Left ventricle myocardium inferior (tissue), 1 donor: ENCODE measurements around the gene GPC6. TPM values are rescaled to one million over a fixed set of nuclear protein-coding genes. Genes with fewer than 3 reads are reported as not detected.

Experiments
- DNase-seq: peaks from one replicate; pipeline ENCODE4 v3.0.0-alpha.2; 2020
- H3K27ac ChIP-seq: fragments of 200-600 bp; replicated peaks from 2 replicates; pipeline ENCODE4 v1.8.0; 2021
- H3K27me3 ChIP-seq: fragments of 200-600 bp; 2 replicates; pipeline ENCODE4 v1.8.0; 2021; ENCODE audit warnings: low read depth
- H3K36me3 ChIP-seq: fragments of 200-600 bp; 2 replicates; pipeline ENCODE4 v1.8.0; 2021
- H3K4me1 ChIP-seq: fragments of 200-600 bp; 2 replicates; pipeline ENCODE4 v1.8.0; 2021
- H3K4me3 ChIP-seq: fragments of 200-600 bp; 2 replicates; pipeline ENCODE4 v1.8.0; 2021; ENCODE audit warnings: mild to moderate bottlenecking, moderate library complexity
- H3K9me3 ChIP-seq: fragments of 200-600 bp; replicated peaks from 2 replicates; pipeline ENCODE4 v1.8.0; 2021
- intact Hi-C: fragments of 100-400 bp; cut with micrococcal nuclease; formaldehyde crosslinking; loops from one replicate; pipeline ENCODE4 v1.11.0; 2022
- total RNA-seq: library from RNA; stranded (reverse); fragmentation: NEBNext Ultra II Directional; extraction: Animal tissue kit (Norgen Biotek cat#: 25700); gene quantifications from one replicate; pipeline ENCODE4 v1.2.1, GENCODE V29; 2021
- TF ChIP-seq, protein P1 (sequence below): fragments of 200-600 bp; IDR thresholded peaks from 2 replicates; pipeline ENCODE4 v1.8.0; 2021; ENCODE audit warnings: antibody characterized with exemption, mild to moderate bottlenecking, borderline replicate concordance
- donor health status: DM: no; HTN: yes; CAD: no; lungs with severe emphysema.

The GPC6 gene
- total RNA-seq, 1 donor from 2014 or later = 1.8 TPM

- Histone ChIP-seq H3K4me3 (no peak overlapping the region), H3K4me1 (no peaks in the 10 kb centered on the region), H3K27ac (no peak overlapping the region), H3K27me3 (no peaks in the 10 kb centered on the region), H3K9me3 (no peaks in the 10 kb centered on the region), H3K36me3 (no peaks in the 10 kb centered on the region)
- TF ChIP-seq, protein P1, sequence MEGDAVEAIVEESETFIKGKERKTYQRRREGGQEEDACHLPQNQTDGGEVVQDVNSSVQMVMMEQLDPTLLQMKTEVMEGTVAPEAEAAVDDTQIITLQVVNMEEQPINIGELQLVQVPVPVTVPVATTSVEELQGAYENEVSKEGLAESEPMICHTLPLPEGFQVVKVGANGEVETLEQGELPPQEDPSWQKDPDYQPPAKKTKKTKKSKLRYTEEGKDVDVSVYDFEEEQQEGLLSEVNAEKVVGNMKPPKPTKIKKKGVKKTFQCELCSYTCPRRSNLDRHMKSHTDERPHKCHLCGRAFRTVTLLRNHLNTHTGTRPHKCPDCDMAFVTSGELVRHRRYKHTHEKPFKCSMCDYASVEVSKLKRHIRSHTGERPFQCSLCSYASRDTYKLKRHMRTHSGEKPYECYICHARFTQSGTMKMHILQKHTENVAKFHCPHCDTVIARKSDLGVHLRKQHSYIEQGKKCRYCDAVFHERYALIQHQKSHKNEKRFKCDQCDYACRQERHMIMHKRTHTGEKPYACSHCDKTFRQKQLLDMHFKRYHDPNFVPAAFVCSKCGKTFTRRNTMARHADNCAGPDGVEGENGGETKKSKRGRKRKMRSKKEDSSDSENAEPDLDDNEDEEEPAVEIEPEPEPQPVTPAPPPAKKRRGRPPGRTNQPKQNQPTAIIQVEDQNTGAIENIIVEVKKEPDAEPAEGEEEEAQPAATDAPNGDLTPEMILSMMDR = no peak
- no peak for DNase-seq
- intact Hi-C loops = no loop called here
These were observed 662.9 kb downstream of the GPC6 start for GRCh38 chr13:93889430-93889951.

- intact Hi-C loops = no loop called here
- no peak for DNase-seq
- no peak overlapping the region for H3K4me3 ChIP-seq
- H3K27me3 ChIP-seq = no peaks in the 10 kb centered on the region
- no peaks in the 10 kb centered on the region for H3K36me3 ChIP-seq
- TF ChIP-seq, protein P1 = no peak
- H3K4me1 ChIP-seq = no peaks in the 10 kb centered on the region
- H3K27ac ChIP-seq = peak overlapping the region; percentile 4
- H3K9me3 ChIP-seq = no peaks in the 10 kb centered on the region
These were observed 673.4 kb downstream of the GPC6 start for GRCh38 chr13:93899981-93900380.

DNA sequence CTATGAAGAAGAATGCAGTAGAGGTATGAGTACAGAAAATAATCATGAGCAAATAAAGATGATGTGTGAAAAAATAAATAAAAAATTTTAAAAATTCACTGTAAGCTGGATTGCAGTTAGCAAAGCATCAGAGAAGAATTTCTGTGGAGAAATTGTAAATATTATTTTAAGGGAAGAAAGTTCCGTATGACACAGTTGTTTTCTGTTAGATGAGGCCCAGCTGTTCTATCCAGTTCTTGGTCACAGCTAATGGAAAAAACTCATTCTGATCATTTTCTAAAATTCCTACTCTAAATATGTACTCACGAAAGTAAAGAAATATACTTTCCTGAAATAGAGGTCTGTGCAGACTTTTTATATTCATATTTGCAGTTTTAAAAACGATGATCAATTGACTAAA lies 674.1 kb downstream of the GPC6 start:
- no peaks in the 10 kb centered on the region for H3K9me3 ChIP-seq
- DNase-seq = no peak
- no peaks in the 10 kb centered on the region for H3K36me3 ChIP-seq
- no peaks in the 10 kb centered on the region for H3K4me1 ChIP-seq
- H3K27ac ChIP-seq = peak overlapping the region; percentile 4
- H3K27me3 ChIP-seq = no peaks in the 10 kb centered on the region
- no peak overlapping the region for H3K4me3 ChIP-seq
- TF ChIP-seq, protein P1 = no peak
- intact Hi-C loops = no loop called here

DNA sequence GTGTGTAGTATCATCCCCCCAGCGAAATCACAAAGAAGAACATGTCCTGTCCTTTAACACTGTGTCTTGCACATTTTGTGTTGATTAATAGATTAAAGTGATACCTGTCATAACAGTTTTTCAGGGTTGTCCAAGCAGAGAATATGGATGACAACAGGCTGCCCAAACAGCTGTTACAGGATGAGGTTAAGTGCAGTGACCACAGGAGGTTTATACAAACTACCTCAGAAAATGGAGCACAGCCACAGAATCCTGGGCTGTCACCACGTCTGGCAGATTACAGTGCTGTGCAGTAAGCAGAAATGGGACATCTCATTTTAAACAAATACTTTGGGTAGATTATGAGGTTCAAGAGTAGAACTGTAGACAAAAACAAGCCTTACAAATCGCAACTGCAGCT lies 677.3 kb downstream of the GPC6 start:
- TF ChIP-seq, protein P1 = no peak
- H3K9me3 ChIP-seq = no peaks in the 10 kb centered on the region
- H3K4me1 ChIP-seq = no peaks in the 10 kb centered on the region
- no peaks in the 10 kb centered on the region for H3K27me3 ChIP-seq
- no peak overlapping the region for H3K4me3 ChIP-seq
- H3K36me3 ChIP-seq = no peaks in the 10 kb centered on the region
- no peak for DNase-seq
- intact Hi-C loops = no loop called here
- H3K27ac ChIP-seq = no peak overlapping the region

- intact Hi-C loops = no loop called here
- no peak overlapping the region for H3K27ac ChIP-seq
- H3K27me3 ChIP-seq = no peaks in the 10 kb centered on the region
- no peaks in the 10 kb centered on the region for H3K9me3 ChIP-seq
- DNase-seq = no peak
- TF ChIP-seq, protein P1 = no peak
- no peak overlapping the region for H3K4me3 ChIP-seq
- no peaks in the 10 kb centered on the region for H3K36me3 ChIP-seq
- no peaks in the 10 kb centered on the region for H3K4me1 ChIP-seq
These were observed 688.7 kb downstream of the GPC6 start for GRCh38 chr13:93915269-93915809.
